Left lung (tissue), 10 donors: ENCODE data around the gene IL17RE. TPM values are rescaled to one million over a fixed set of nuclear protein-coding genes. Genes with fewer than 3 reads are reported as not detected.

Source experiments
- ATAC-seq: fragments of 200-7000 bp; cut with Tn5 transposase; one replicate; pipeline ENCODE4 v1.9.1; 2020; ENCODE audit warnings: moderate library complexity
- DNase-seq, 4 donors: peaks; one replicate each; pipeline ENCODE4 v3.0.0-alpha.2; 2013 to 2020
- H3K27ac ChIP-seq, 2 donors: fragments of 200-600 bp; sonication (generic) in 1 of 2; one replicate each; pipeline versions ENCODE4 v1.5.0 to v1.8.0; 2020 to 2021
- H3K27me3 ChIP-seq, 2 donors: fragments of 200-600 bp; sonication (generic) in 1 of 2; one replicate each; pipeline versions ENCODE4 v1.5.0 to v1.8.0; 2020 to 2021
- H3K36me3 ChIP-seq, 2 donors: fragments of 200-600 bp; sonication (generic) in 1 of 2; one replicate each; pipeline versions ENCODE4 v1.5.0 to v1.8.0; 2020 to 2021
- H3K4me1 ChIP-seq, 2 donors: fragments of 200-600 bp; one replicate each; pipeline ENCODE4 v1.8.0; 2021
- H3K4me3 ChIP-seq, 2 donors: fragments of 200-600 bp; sonication (generic) in 1 of 2; one replicate each; pipeline versions ENCODE4 v1.5.0 to v1.8.0; 2020 to 2021; ENCODE audit warnings: mild to moderate bottlenecking in 1 of 2
- H3K9me3 ChIP-seq, 2 donors: fragments of 200-600 bp; sonication (generic) in 1 of 2; one replicate each; pipeline versions ENCODE4 v1.5.0 to v1.8.0; 2020 to 2021
- intact Hi-C, 2 donors: fragments of 100-400 bp; cut with DNase I; formaldehyde crosslinking; loops; one replicate each; pipeline versions ENCODE4 v1.11.2 to v1.14.2; 2022
- polyA plus RNA-seq, 6 donors: library from polyadenylated mRNA; unstranded; fragments of 120-200 nt; gene quantifications; one replicate each; pipeline ENCODE4 v1.2.1, GENCODE V29; 2013; ENCODE audit not compliant: insufficient read length in 6 of 6
- total RNA-seq, 2 donors: library from RNA; stranded (reverse); fragmentation: NEBNext Ultra II Directional; extraction: Animal tissue kit (Norgen Biotek cat#: 25700); gene quantifications; one replicate each; pipeline ENCODE4 v1.2.1, GENCODE V29; 2021
- TF ChIP-seq, protein P1 (sequence below), 2 donors: fragments of 200-600 bp; sonication (generic) in 1 of 2; IDR thresholded peaks; one replicate each; pipeline versions ENCODE4 v1.5.0 to v1.8.0; 2021; ENCODE audit warnings: antibody characterized with exemption in 2 of 2
- donor health status: DM: no; HTN: yes; CAD: no.
- donor health status: DM: no; HTN: no; CAD: no.

Gene IL17RE
- total and polyA plus RNA-seq, 8 donors = 14.4 to 108 (median 80.5) TPM

DNA sequence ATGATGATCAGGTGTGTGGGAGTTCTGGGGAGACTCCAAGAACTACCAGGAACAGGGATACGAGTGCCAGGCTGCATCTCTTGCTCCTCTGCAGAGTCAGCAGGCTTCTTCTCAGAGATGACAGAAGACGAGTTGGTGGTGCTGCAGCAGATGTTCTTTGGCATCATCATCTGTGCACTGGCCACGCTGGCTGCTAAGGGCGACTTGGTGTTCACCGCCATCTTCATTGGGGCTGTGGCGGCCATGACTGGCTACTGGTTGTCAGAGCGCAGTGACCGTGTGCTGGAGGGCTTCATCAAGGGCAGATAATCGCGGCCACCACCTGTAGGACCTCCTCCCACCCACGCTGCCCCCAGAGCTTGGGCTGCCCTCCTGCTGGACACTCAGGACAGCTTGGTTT lies 41.6 kb downstream of the IL17RE start:
- Histone ChIP-seq H3K27ac (no peak overlapping the region), H3K4me3 (no peak overlapping the region), H3K4me1 (peaks cover 0 to 5% of the 10 kb centered on the region in 2 donors), H3K36me3 (peaks cover 0 to 36% of the 10 kb centered on the region in 2 donors), H3K9me3 (no peaks in the 10 kb centered on the region), H3K27me3 (no peaks in the 10 kb centered on the region)
- intact Hi-C loops = no loop called here
- DNase-seq (no peak), ATAC-seq (no peak)
- TF ChIP-seq, protein P1, sequence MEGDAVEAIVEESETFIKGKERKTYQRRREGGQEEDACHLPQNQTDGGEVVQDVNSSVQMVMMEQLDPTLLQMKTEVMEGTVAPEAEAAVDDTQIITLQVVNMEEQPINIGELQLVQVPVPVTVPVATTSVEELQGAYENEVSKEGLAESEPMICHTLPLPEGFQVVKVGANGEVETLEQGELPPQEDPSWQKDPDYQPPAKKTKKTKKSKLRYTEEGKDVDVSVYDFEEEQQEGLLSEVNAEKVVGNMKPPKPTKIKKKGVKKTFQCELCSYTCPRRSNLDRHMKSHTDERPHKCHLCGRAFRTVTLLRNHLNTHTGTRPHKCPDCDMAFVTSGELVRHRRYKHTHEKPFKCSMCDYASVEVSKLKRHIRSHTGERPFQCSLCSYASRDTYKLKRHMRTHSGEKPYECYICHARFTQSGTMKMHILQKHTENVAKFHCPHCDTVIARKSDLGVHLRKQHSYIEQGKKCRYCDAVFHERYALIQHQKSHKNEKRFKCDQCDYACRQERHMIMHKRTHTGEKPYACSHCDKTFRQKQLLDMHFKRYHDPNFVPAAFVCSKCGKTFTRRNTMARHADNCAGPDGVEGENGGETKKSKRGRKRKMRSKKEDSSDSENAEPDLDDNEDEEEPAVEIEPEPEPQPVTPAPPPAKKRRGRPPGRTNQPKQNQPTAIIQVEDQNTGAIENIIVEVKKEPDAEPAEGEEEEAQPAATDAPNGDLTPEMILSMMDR (IDR thresholded peaks at IDR 0.05) = no peak

DNA sequence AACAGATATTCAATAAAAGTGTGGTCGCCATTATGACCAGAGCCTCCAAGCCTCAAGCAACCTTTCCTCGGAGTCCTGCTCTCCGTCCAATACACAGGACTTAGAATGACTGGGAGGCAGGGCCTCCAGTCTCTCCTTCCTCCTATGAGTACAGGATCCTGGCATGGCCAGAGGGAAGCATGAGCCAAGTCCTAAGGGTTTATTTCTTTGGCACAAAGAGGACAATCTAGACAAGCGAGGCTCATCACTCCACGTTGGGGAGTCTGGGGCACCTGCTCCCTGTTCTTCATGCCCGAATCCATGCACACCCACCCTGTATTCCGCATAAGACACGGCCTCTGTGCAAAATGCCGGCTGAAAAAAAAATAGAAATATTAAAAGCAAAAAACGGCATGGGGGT lies 42.7 kb downstream of the IL17RE start:
- Histone ChIP-seq H3K4me1 (peaks cover 0 to 5% of the 10 kb centered on the region in 2 donors), H3K4me3 (no peak overlapping the region), H3K9me3 (no peaks in the 10 kb centered on the region), H3K27ac (no peak overlapping the region), H3K36me3 (peaks cover 0 to 36% of the 10 kb centered on the region in 2 donors), H3K27me3 (no peaks in the 10 kb centered on the region)
- intact Hi-C loops = no loop called here
- DNase-seq (no peak), ATAC-seq (no peak)
- TF ChIP-seq, protein P1 (IDR thresholded peaks at IDR 0.05) = no peak

GRCh38 chr3:9946112-9947024 lies 43.7 kb downstream of the IL17RE start:
- peak; percentile 80 to 96 (median 90) for DNase-seq
- peak; percentile 94 for ATAC-seq
- peaks cover 0 to 6% of the 10 kb centered on the region in 2 donors for H3K27me3 ChIP-seq
- TF ChIP-seq, protein P1 (IDR thresholded peaks at IDR 0.05) = peak; percentile 58 to 64
- peaks cover 0 to 29% of the 10 kb centered on the region in 2 donors for H3K36me3 ChIP-seq
- peak overlapping the region; percentile 76 to 79 for H3K27ac ChIP-seq
- H3K9me3 ChIP-seq = no peaks in the 10 kb centered on the region
- H3K4me1 ChIP-seq = peaks cover 0 to 5% of the 10 kb centered on the region in 2 donors
- intact Hi-C loops = no loop called here
- peak overlapping the region; percentile 51 to 55 for H3K4me3 ChIP-seq

DNA sequence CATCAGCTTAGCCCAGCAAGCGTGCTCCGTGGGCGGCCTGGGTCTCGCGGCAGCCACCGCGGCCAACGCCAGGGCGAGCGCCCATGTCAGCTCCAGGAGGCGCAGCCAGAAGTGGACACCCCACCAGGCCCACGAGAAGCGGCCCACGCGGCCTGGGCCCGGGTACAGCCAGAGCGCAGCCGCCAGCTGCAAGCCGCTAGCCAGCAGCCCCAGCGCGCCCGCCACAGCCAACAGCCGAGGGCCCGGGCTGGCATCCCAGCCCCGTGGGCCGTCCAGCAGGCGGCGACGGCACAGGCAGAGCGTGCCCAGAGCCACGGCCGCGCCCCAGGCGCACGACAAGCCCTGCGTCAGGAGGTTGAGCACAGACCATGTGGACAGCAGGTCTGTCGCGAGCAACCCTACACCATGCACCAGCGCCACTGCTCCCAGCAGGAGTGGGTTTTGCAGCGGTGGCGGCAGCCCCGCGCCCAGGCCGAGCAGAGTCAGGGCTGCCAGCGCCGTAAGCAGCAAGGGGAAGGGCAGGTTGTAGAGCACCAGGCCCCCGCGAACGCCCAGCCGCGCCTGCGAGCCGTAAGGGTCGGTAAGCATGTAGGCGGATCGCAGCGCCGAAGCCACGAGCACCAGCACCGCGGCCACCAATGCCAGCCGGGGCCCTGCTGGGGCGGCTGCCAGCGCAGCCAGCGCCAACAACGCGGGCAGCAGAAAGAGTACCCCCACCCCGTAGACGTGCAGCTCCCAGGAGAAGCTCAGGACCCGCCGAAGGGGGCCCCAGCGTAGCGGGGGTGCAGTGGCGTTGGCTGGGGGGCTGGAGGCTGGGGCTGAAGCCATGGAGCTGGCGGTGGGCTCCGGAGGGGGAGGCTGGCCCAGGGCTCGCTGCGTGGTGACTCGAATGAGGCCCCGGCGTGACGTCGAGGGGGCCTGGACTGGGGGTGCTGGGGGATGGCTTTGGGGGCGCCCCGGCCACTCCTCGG lies 44.7 kb downstream of the IL17RE start:
- TF ChIP-seq, protein P1 (IDR thresholded peaks at IDR 0.05) = peak; percentile 39 to 56
- peak overlapping the region; percentile 51 to 55 for H3K4me3 ChIP-seq
- ATAC-seq (peak; percentile 91), DNase-seq (peak; percentile 42 to 92 (median 76))
- H3K27me3 ChIP-seq = peaks cover 0 to 15% of the 10 kb centered on the region in 2 donors
- H3K36me3 ChIP-seq = peaks cover 0 to 22% of the 10 kb centered on the region in 2 donors
- H3K9me3 ChIP-seq = no peaks in the 10 kb centered on the region
- H3K27ac ChIP-seq = peak overlapping the region; percentile 76 to 79
- intact Hi-C loops = no loop called here
- peaks cover 8 to 15% of the 10 kb centered on the region in 2 donors for H3K4me1 ChIP-seq
